ENCODE data around the gene RNU5D-1. TPM values are rescaled to one million over a fixed set of nuclear protein-coding genes. Genes with fewer than 3 reads are reported as not detected.

The RNU5D-1 gene
- total RNA-seq, 2 donors from 2014 or later, result not detected

GRCh38 chr1:44747878-44748277 lies 16.9 kb upstream of the RNU5D-1 start:
- H3K9me3 Mint-ChIP-seq, result no peaks in the 10 kb centered on the region
- DNase-seq, result no peak
- no peak overlapping the region for H3K4me3 Mint-ChIP-seq
- TF ChIP-seq CTCF (conservative IDR thresholded peaks at IDR 0.05), result peak; percentile 41
- H3K27me3 Mint-ChIP-seq (ENCODE audit: insufficient read depth), result no peaks in the 10 kb centered on the region
- peaks cover 1% of the 10 kb centered on the region for H3K4me1 Mint-ChIP-seq
- Histone ChIP-seq H3K36me3 (ENCODE audit: control insufficient read depth, insufficient read depth, low read length) (peaks cover 61% of the 10 kb centered on the region), H3K9me3 (ENCODE audit: control insufficient read depth, low read length) (no peaks in the 10 kb centered on the region), H3K4me3 (ENCODE audit: low read length) (no peak overlapping the region), H3K4me1 (ENCODE audit: control insufficient read depth, insufficient read depth, low read length) (no peaks in the 10 kb centered on the region), H3K27ac (ENCODE audit: low read depth, low read length) (no peak overlapping the region), H3K27me3 (ENCODE audit: control insufficient read depth, insufficient read depth, low read length, poor library complexity, severe bottlenecking) (no peaks in the 10 kb centered on the region), H3K9ac (ENCODE audit: extremely low read depth, low read length, poor library complexity, severe bottlenecking) (no peak overlapping the region)
- WGBS, 2 experiments (ENCODE audit: insufficient coverage in 1 of 2, insufficient read length in 1 of 2), result 86 to 90% methylated on average over 2 to 3 of the region's 3 CpGs
- H3K36me3 Mint-ChIP-seq (ENCODE audit: low read depth), result peaks cover 48% of the 10 kb centered on the region
- peak overlapping the region; percentile 45 for H3K27ac Mint-ChIP-seq

- Mint-ChIP-seq H3K9me3 (peaks cover 6% of the 10 kb centered on the region), H3K36me3 (ENCODE audit: low read depth) (peaks cover 42% of the 10 kb centered on the region), H3K4me3 (no peak overlapping the region), H3K27ac (peak overlapping the region; percentile 78), H3K4me1 (peaks cover 7% of the 10 kb centered on the region), H3K27me3 (ENCODE audit: insufficient read depth) (no peaks in the 10 kb centered on the region)
- Histone ChIP-seq H3K9me3 (ENCODE audit: control insufficient read depth, low read length) (no peaks in the 10 kb centered on the region), H3K4me3 (ENCODE audit: low read length) (no peak overlapping the region), H3K27ac (ENCODE audit: low read depth, low read length) (no peak overlapping the region), H3K36me3 (ENCODE audit: control insufficient read depth, insufficient read depth, low read length) (peaks cover 42% of the 10 kb centered on the region), H3K27me3 (ENCODE audit: control insufficient read depth, insufficient read depth, low read length, poor library complexity, severe bottlenecking) (no peaks in the 10 kb centered on the region), H3K4me1 (ENCODE audit: control insufficient read depth, insufficient read depth, low read length) (no peaks in the 10 kb centered on the region), H3K9ac (ENCODE audit: extremely low read depth, low read length, poor library complexity, severe bottlenecking) (no peak overlapping the region)
- WGBS, 2 experiments (ENCODE audit: insufficient coverage in 1 of 2, insufficient read length in 1 of 2), result 93% methylated on average over 1 of the region's 1 CpG; no CpG with 5 or more reads in 1 of the 2 experiments
- DNase-seq, result no peak
- no peak for TF ChIP-seq CTCF (conservative IDR thresholded peaks at IDR 0.05)
These were observed 12.2 kb upstream of the RNU5D-1 start for GRCh38 chr1:44743211-44743610.

DNA sequence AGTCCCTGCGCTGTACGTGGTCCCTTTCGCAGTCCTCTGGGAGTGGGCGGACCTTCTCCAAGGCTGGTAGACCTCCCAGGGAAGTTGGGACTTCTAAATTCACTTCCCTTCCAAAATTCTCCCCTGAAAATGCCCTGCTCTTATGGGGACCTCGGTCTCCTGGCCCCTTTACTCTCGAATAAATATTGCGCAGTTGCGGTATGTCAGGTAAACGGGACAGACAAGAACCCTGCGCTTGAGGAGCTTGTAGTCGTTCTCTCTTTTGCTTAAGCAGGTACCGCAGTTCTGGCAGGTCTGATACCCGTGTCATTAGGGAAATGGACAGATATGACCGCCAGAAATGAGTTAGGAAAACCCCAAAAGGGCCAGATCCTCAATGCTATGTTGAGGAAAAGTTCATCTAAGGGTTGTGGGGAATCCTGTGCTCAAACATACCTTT lies 9.2 kb upstream of the RNU5D-1 start:
- H3K27me3 Mint-ChIP-seq (ENCODE audit: insufficient read depth), result peaks cover 2% of the 10 kb centered on the region
- Histone ChIP-seq H3K9me3 (ENCODE audit: control insufficient read depth, low read length) (no peaks in the 10 kb centered on the region), H3K9ac (ENCODE audit: extremely low read depth, low read length, poor library complexity, severe bottlenecking) (peak overlapping the region; percentile 90), H3K4me3 (ENCODE audit: low read length) (peak overlapping the region; percentile 100), H3K4me1 (ENCODE audit: control insufficient read depth, insufficient read depth, low read length) (no peaks in the 10 kb centered on the region), H3K27ac (ENCODE audit: low read depth, low read length) (no peak overlapping the region), H3K36me3 (ENCODE audit: control insufficient read depth, insufficient read depth, low read length) (peaks cover 23% of the 10 kb centered on the region), H3K27me3 (ENCODE audit: control insufficient read depth, insufficient read depth, low read length, poor library complexity, severe bottlenecking) (no peaks in the 10 kb centered on the region)
- H3K4me1 Mint-ChIP-seq, result peaks cover 7% of the 10 kb centered on the region
- peak overlapping the region; percentile 95 for H3K4me3 Mint-ChIP-seq
- no peak for TF ChIP-seq CTCF (conservative IDR thresholded peaks at IDR 0.05)
- whole genome bisulfite sequencing, 2 experiments (ENCODE audit: insufficient coverage in 1 of 2, insufficient read length in 1 of 2), result 2 to 3% methylated on average over 13 to 14 of the region's 14 CpGs
- no peak for DNase-seq
- peaks cover 25% of the 10 kb centered on the region for H3K36me3 Mint-ChIP-seq (ENCODE audit: low read depth)
- peak overlapping the region; percentile 99 for H3K27ac Mint-ChIP-seq
- H3K9me3 Mint-ChIP-seq, result peaks cover 7% of the 10 kb centered on the region
